Measurements from ENCODE around the gene VWA1. TPM values are rescaled to one million over a fixed set of nuclear protein-coding genes. Genes with fewer than 3 reads are reported as not detected.

The VWA1 gene
- polyA plus RNA-seq, 1 of the 3 experiments (the other 2 are of a cell fraction) = 7.4 TPM

- H3K36me3 ChIP-seq (replicated peaks in 1 of 2; ENCODE audit: control insufficient read depth in 1 of 2, insufficient read depth in 2 of 2, low read length in 1 of 2) = peaks cover 18 to 22% of the 10 kb centered on the region in 2 experiments
- no peaks in the 10 kb centered on the region for H3K27me3 ChIP-seq (ENCODE audit: insufficient read depth)
- peak overlapping the region; percentile 74 to 77 for H3K4me3 ChIP-seq (ENCODE audit: low read depth in 2 of 2, low read length in 1 of 2)
- peaks cover 40% of the 10 kb centered on the region for H3F3A ChIP-seq (replicated peaks; ENCODE audit: insufficient read depth)
- H3K27ac ChIP-seq (ENCODE audit: low read depth in 2 of 2, low read length in 1 of 2) = peak overlapping the region; percentile 72 to 77
- no peaks in the 10 kb centered on the region for H3K9me2 ChIP-seq
- H3K4me1 ChIP-seq (ENCODE audit: control insufficient read depth in 1 of 2, insufficient read depth in 2 of 2, low read depth in 1 of 2, low read length in 1 of 2) = peaks cover 11 to 19% of the 10 kb centered on the region in 2 experiments; a peak in 3 of 4 replicates
- H3K4me2 ChIP-seq = peak overlapping the region; percentile 87
- whole genome bisulfite sequencing (ENCODE audit: low lambda C conversion rate) = 42% methylated on average over 33 of the region's 43 CpGs
- H3K9me3 ChIP-seq = no peaks in the 10 kb centered on the region
- H3K79me2 ChIP-seq (ENCODE audit: insufficient read depth) = peaks cover 79% of the 10 kb centered on the region
- ChIA-PET POLR2A (interaction anchor here (0.7 to 3.3 kb wide), 3 partner anchors 15 to 31 kb away, joined by 3 to 18 read pairs (median 3); partner anchors contain the start of genes ANKRD65 and AURKAIP1), CTCF (interaction anchor here (0.7 to 3.5 kb wide), 6 partner anchors 8 to 212 kb away, joined by 3 to 14 read pairs (median 3); partner anchors contain the start of genes AURKAIP1 and CCNL2)
- peak; percentile 51 for DNase-seq
- H2AFZ ChIP-seq (ENCODE audit: low read depth) = no peak overlapping the region
- TF ChIP-seq MXI1 (IDR thresholded peaks at IDR 0.05; ENCODE audit: low read depth, low read length) = peak; percentile 49; the same call in 1 of the 2 replicates
- TF ChIP-seq ELF1 (IDR thresholded peaks at IDR 0.05) = no peak
- no peak for TF ChIP-seq MAX (IDR thresholded peaks at IDR 0.05; ENCODE audit: low read depth)
- TF ChIP-seq FOXM1 (IDR thresholded peaks at IDR 0.05; ENCODE audit: low read depth) = no peak
- no peak for TF ChIP-seq PBX3 (IDR thresholded peaks at IDR 0.05)
- no peak for TF ChIP-seq TAF1 (IDR thresholded peaks at IDR 0.05; ENCODE audit: borderline replicate concordance, low read depth, low read length)
- no peak for TF ChIP-seq FOXJ3 (CRISPR knock-in tag; IDR thresholded peaks at IDR 0.05)
- peak; percentile 13; the same call in 1 of the 2 replicates for TF ChIP-seq POLR2AphosphoS5 (IDR thresholded peaks at IDR 0.05; ENCODE audit: low read depth, low read length)
- TF ChIP-seq USF1 (IDR thresholded peaks at IDR 0.05; ENCODE audit: borderline replicate concordance, low read depth) = no peak
- no peak for TF ChIP-seq USF2 (IDR thresholded peaks at IDR 0.05; ENCODE audit: borderline replicate concordance, low read depth, low read length)
- TF ChIP-seq CHD2 (IDR thresholded peaks at IDR 0.05; ENCODE audit: low read length, partially characterized antibody) = no peak
- peak; percentile 15; the same call in 1 of the 2 replicates for TF ChIP-seq RAD21 (IDR thresholded peaks at IDR 0.05; ENCODE audit: low read length)
- H3K9ac ChIP-seq = peak overlapping the region; percentile 88
- no peaks in the 10 kb centered on the region for H4K20me1 ChIP-seq (ENCODE audit: insufficient read depth)
These were observed 29.2 kb upstream of the VWA1 start for GRCh38 chr1:1406101-1406820.
